ENCODE results near the gene TPCN1.

GRCh38 chr12:113224955-113225354 lies 3.7 kb downstream of the TPCN1 start:
- no peak for TF ChIP-seq CTCF (IDR thresholded peaks at IDR 0.05)
- TF ChIP-seq POLR2A (IDR thresholded peaks at IDR 0.05), result no peak

Data from Peyer's patch (tissue), 4 donors.